Measurements from ENCODE around the gene MRPL20.

DNA sequence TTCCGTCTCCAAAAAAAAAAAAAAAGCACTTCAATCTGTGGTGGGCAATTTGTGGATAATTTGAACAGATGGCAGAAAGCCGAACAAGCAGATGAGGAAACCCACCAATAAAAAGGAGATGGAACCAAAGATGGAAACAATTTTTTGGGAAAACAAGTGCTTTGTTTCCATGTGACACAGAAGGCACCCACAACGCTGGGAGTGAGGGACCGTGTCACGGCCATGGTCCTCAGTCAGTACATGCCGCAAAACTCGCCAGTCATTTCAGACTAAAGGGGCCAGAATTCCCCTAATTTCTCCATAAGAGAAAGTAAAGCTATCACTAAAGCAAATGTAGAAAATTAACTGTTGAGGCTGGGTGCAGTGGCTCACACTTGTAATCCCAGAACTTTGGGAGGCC is 13.0 kb downstream of the MRPL20 start:
- TF ChIP-seq, protein P1, sequence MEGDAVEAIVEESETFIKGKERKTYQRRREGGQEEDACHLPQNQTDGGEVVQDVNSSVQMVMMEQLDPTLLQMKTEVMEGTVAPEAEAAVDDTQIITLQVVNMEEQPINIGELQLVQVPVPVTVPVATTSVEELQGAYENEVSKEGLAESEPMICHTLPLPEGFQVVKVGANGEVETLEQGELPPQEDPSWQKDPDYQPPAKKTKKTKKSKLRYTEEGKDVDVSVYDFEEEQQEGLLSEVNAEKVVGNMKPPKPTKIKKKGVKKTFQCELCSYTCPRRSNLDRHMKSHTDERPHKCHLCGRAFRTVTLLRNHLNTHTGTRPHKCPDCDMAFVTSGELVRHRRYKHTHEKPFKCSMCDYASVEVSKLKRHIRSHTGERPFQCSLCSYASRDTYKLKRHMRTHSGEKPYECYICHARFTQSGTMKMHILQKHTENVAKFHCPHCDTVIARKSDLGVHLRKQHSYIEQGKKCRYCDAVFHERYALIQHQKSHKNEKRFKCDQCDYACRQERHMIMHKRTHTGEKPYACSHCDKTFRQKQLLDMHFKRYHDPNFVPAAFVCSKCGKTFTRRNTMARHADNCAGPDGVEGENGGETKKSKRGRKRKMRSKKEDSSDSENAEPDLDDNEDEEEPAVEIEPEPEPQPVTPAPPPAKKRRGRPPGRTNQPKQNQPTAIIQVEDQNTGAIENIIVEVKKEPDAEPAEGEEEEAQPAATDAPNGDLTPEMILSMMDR (IDR thresholded peaks at IDR 0.05) = no peak
- no peak for TF ChIP-seq POLR2A (IDR thresholded peaks at IDR 0.05)
